ENCODE measurements around the gene SIGMAR1.

GRCh38 chr9:34591917-34592866, 45.4 kb downstream of the SIGMAR1 start:
- TF ChIP-seq CTCF (conservative IDR thresholded peaks at IDR 0.05; ENCODE audit: low read depth, low read length) (no peak), CEBPB (IDR thresholded peaks at IDR 0.05; ENCODE audit: low read depth, low read length) (no peak), SMC3 (IDR thresholded peaks at IDR 0.05; ENCODE audit: low read depth, low read length) (no peak), RAD21 (IDR thresholded peaks at IDR 0.05; ENCODE audit: low read length) (no peak), POLR2A (IDR thresholded peaks at IDR 0.05; ENCODE audit: low read depth, low read length) (no peak)

Measured in IMR-90 (cell line).